Stimulated activated CD4-positive, alpha-beta T cell treated with anti-CD3 and anti-CD28 coated beads, Interleukin-1b, Interleukin-23, amount 100 ng/mL, for 24 hours (primary cell): ENCODE data around the gene CCDC57.

Experiments
- DNase-seq, 4 experiments: peaks; one replicate each; pipeline ENCODE4 v3.0.0-alpha.2; 2020; ENCODE audit warnings: low read depth in 4 of 4, low spot score in 1 of 4

Gene CCDC57

DNA sequence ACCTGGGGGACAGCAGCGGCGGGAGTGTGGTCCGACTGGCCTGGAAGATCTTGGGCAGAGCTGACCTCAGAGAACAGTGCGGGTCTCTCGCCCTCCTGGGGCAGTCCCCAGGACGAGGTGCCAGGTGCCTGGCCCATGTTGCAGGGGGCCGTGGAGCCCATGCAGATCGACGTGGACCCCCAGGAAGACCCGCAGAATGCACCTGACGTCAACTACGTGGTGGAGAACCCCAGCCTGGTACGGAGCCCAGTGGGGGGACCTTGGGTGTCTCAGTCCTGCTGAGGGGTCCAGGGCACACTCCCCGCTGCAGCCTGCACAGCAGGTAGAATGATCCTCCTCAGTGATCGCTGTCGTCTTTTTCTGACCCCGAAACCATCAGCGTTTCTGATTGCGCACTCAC, 159.5 kb downstream of the CCDC57 start:
- no peak for DNase-seq

DNA sequence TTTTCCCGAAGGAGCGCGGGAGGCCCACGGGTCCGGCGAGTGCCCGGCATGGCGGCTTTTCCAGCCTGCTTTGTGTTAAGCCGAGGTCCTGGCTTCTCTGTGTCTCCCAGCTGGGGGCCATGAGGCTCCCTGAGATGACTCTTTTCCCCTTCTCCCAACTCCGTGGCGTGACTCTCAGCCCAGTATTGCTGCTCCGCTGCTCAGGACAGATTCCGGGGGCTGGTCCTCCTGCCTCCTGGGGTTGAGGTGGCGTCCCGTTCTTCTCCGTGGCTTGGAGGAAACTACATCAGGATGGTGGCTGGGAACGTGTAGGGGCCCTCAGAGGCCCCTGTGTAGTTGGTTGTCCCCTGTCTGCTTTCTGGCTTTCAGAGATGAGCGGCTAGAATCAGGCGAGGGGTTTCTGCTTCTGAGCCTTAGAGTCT, 160.0 kb downstream of the CCDC57 start:
- DNase-seq = no peak

DNA sequence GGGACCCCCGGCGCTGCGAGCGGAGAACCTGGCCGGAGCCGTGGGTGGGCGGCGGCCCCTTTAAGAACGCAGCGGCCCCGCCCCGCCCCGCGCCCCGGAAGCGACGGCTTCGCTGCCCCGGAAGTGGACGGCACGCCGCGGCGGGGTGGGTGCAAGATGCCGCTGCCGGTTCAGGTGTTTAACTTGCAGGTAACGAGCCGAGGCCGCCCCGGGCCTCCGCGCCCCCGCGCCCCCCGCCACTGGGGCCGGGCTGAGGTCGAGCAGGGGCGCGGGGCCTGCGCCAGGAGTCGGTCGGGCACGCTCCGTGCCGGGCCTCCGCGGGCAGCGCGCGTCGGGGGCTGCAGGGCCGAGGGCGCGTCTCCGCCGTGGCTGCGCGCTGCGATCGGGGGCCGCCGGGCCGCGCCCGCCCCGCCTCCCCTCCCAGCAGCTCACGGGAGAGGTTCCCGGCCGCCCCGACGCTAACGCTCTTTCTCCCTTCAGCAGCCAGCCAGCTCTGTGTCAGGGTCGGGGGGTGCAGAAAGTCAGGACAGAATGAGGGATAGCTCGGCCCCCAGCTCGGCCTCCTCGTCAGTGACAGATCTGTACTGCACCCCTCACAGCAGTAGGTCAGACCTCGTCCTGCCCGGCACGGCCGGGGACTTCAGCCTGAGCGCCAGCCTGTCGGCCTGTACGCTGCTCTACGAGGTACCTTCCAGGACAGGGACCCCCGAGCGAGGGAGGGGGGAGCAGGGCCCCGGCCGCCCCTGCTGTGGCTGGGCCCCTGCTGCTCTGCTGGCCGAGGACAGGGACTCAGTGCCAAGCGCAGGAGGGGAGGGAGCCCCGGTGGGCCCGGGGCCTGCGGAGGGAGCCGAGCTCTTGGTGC, 160.6 kb downstream of the CCDC57 start, which contains the start of the genes GPS1 and RFNG:
Gene GPS1 (plus strand): TSS at position 123 of the 862 bp plus-strand sequence. CDS start 34 bp downstream, at position 157.
Gene RFNG (minus strand): TSS at position 36 of the 862 bp plus-strand sequence. CDS start 45 bp downstream, outside the sequence.
- peak; percentile 67 to 84 (median 80) for DNase-seq
